GM19463 (cell line): ENCODE data around the gene CLEC7A.

Experiments
- ATAC-seq: cut with Tn5 transposase; IDR thresholded peaks from one replicate; pipeline ENCODE4 v1.9.1; 2021; ENCODE audit warnings: mild to moderate bottlenecking, moderate library complexity; ENCODE audit not compliant: unreplicated experiment

CLEC7A gene

GRCh38 chr12:10097521-10097920 lies 32.5 kb downstream of the CLEC7A start:
- no peak for ATAC-seq

GRCh38 chr12:10095971-10096370 lies 34.0 kb downstream of the CLEC7A start:
- ATAC-seq = no peak

- ATAC-seq = no peak
Measured at GRCh38 chr12:10094646-10095395, 35.2 kb downstream of the CLEC7A start.

- no peak for ATAC-seq
Measured at GRCh38 chr12:10088955-10089900, 40.8 kb downstream of the CLEC7A start.

- ATAC-seq = no peak
Measured at GRCh38 chr12:10088031-10088430, 42.0 kb downstream of the CLEC7A start.

DNA sequence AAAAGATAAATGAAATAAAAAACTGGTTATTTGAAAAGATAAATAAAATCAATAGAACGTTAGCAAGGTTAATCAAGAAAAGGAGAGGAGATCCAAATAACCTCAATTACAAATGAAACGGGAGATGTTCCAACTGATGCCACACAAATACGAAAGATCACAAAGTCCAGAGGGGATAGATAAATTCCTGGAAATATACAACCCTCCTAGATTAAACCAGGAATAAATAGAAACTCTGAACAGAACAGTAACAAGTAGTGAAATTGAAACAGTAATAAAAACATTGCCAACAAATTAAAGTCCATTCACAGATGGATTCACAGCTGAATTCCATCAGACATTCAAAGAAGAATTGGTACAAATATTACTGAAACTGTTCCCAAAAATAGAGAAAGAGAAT lies 43.6 kb downstream of the CLEC7A start:
- ATAC-seq = no peak

DNA sequence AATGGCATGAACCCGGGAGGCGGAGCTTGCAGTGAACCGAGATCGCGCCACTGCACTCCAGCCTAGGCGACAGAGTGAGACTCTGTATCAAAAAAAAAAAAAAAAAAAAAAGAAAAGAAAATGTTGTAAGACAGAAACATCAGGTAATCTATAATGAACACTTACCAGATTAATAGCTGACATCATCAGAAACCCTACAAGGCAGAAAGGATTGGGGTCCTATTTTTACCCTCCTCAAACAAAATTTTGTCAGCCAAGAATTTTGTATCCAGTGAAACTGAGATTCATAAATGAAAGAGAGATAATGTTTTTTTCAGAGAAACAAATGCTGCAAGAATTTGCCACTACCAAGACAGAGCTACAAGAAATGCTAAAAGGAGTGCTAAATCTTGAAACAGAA lies 45.3 kb downstream of the CLEC7A start:
- no peak for ATAC-seq

- no peak for ATAC-seq
Measured at GRCh38 chr12:10082117-10082874, 47.7 kb downstream of the CLEC7A start.

- ATAC-seq = no peak
Measured at GRCh38 chr12:10075451-10075850, 54.5 kb downstream of the CLEC7A start.

- no peak for ATAC-seq
Measured at GRCh38 chr12:10073261-10073660, 56.7 kb downstream of the CLEC7A start.

DNA sequence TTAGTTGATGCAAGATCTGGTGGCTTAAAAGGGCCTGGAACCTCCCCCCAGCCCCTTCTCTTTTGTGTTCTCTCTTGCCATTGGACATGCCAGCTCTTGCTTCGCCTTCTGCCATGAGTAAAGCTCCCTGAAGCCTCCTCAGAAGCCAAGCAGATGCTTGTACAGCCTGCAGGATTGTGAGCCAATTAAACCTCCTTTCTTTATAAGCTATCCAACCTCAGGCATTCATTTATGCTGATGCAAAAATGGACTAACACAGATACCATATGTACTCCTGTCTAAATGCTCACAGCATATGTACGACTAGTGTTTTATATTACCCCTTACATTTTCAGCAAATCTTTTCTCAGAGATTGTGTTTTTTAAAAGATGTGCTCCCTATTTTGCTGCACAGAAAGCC lies 57.9 kb downstream of the CLEC7A start:
- no peak for ATAC-seq

DNA sequence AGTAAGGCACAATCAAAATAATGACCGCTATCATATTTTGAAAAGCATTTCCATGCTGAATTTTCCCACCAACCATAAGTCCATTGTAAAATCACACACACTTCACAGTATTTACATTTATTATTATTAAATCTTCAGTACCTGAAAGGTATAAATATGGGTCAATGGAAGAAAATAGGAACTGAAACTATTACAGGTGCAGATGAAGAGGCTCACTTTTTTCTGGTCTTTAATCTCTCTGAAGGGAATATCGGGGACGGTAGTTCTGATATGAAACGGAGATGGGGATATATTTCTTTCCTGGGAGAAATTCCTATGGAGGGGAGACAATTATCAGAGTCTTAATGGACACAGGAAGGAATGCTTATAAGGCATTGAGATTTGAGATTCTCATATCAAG lies 59.6 kb downstream of the CLEC7A start:
- no peak for ATAC-seq

DNA sequence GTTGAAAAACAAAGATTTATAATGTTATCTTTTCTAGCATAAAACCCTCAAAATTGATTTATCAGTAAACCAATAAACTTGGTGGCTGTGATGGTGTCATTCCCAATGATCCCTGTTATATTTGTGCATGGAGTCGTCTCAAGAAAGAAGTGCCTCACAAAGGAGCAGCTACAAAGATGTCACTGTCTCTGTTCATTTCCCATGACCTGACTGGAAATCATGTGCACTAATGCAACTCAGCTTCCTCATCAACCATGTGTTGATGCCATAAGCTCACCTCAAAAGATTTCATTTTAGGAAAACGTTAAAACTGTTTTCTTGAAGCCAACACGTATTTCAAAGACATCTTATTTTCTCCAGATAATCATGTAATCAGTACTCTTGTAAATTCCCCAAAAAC lies 60.0 kb downstream of the CLEC7A start:
- no peak for ATAC-seq

DNA sequence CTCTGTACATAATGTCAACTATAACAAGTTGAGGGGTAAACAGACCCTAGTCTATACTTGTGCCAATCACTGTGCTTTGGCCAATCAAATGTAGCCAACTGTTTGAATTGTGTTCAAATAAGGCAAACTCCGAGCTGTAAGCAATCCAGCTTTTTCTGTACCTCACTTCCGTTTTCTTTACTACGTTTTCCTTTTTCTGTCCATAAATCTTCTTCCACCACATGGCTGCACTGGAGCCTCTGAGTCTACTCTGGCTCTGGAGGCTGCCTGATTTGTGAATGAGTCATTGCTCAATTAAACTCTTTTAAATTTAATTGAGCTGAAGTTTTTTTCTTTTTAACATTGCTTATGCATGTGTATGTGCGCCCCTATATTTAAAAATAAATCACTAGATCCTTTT lies 60.9 kb downstream of the CLEC7A start:
- ATAC-seq = no peak

GRCh38 chr12:10068644-10069043 lies 61.4 kb downstream of the CLEC7A start:
- ATAC-seq = no peak

GRCh38 chr12:10067942-10068341 lies 62.1 kb downstream of the CLEC7A start:
- no peak for ATAC-seq

DNA sequence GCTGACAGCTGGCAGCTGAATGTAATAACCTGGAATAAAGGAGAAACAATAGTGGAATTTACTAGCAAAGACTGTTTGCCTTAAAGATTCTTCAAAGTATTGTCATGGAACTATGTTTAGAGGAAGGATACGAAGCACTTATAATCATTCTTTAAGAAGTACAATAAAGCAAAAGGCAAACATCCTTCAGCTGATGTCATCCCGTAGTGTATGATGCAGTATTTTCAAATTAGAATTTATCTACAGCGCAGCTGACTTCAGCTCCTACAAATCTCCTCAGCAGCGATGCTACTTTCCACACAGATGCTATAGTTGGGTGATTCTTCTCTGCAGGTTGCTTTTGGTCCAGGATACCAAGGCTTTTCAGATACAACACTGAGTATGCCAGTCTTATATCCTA lies 62.7 kb downstream of the CLEC7A start:
- ATAC-seq = no peak
